Activated T-helper 2 cell treated with anti-CD3 and anti-CD28 coated beads, Interferon-gamma antibody, Interleukin-2, Interleukin-4, amounts not matched to agents 10 μg/mL and 5 μg/mL and 100 μg/mL, durations not matched to agents 14 hours and 24 hours and 36 hours (primary cell): Measurements from ENCODE around the gene USP24. TPM values are rescaled to one million over a fixed set of nuclear protein-coding genes. Genes with fewer than 3 reads are reported as not detected.

ENCODE experiments used
- DNase-seq: peaks from one replicate; pipeline ENCODE4 v3.0.0; 2021; ENCODE audit warnings: low spot score
- H3K27ac Mint-ChIP-seq: one replicate; pipeline ENCODE4 v1.8.0; 2021; ENCODE audit warnings: mixed read lengths
- H3K27me3 Mint-ChIP-seq: one replicate; pipeline ENCODE4 v1.8.0; 2021; ENCODE audit warnings: low read depth, mixed read lengths
- H3K36me3 Mint-ChIP-seq: one replicate; pipeline ENCODE4 v1.8.0; 2021; ENCODE audit warnings: low read depth, mixed read lengths
- H3K4me1 Mint-ChIP-seq: one replicate; pipeline ENCODE4 v1.8.0; 2021; ENCODE audit warnings: low read depth, mixed read lengths
- H3K4me3 Mint-ChIP-seq: one replicate; pipeline ENCODE4 v1.8.0; 2021; ENCODE audit warnings: low read depth, mild to moderate bottlenecking, moderate library complexity, mixed read lengths
- H3K9me3 Mint-ChIP-seq: one replicate; pipeline ENCODE4 v1.8.0; 2021; ENCODE audit warnings: mixed read lengths
- intact Hi-C: fragments of 100-400 bp; cut with micrococcal nuclease; formaldehyde crosslinking; loops from one replicate; pipeline ENCODE4 v1.15.1; 2023
- total RNA-seq: library from RNA; stranded (reverse); gene quantifications from 2 replicates; pipeline ENCODE4 v1.2.3, GENCODE V29; 2022

Gene USP24
- total RNA-seq, 1 donor from 2014 or later, result 42.6 TPM

DNA sequence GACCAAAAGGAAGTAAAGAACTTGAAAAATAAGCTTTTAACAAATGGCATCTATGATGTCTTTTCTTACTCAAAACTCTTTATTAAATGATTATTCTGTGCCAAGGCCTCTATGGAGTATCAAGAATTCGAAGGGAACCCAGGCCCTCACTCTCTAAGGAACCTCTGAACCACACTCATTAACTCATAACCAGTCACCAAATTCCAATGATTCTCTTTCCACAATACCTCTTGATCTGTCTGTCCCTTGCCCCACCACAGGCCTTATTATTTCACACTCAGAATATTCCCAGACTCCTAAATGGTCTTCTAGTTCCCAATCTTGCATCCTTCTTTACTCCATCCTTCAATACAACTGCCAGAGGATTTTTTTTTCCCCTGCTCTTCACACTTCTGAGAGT lies 138.8 kb downstream of the USP24 start:
- intact Hi-C loops, result no loop called here
- H3K4me3 Mint-ChIP-seq, result no peak overlapping the region
- no peaks in the 10 kb centered on the region for H3K9me3 Mint-ChIP-seq
- peaks cover 78% of the 10 kb centered on the region for H3K36me3 Mint-ChIP-seq
- no peak for DNase-seq
- H3K27ac Mint-ChIP-seq, result peak overlapping the region; percentile 8
- H3K27me3 Mint-ChIP-seq, result no peaks in the 10 kb centered on the region
- H3K4me1 Mint-ChIP-seq, result peaks cover 42% of the 10 kb centered on the region

DNA sequence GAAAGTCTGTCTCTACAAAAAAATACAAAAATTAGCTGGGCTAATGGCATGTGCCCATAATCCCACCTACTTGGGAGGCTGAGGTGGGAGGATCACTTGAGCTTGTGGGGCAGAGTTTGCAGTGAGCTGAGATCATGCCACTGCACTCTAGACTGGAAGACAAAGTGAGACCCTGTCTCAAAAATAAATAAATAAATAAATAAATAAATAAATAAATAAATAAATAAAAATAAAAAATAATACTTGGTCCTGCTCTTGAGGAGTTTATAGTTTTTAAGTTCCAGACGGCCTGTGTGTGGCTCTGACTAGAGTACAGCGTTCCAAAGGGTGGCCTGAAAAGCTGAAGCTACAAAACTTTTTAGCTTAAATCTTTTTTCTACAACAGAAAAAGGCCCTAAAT lies 140.7 kb downstream of the USP24 start:
- DNase-seq, result no peak
- H3K4me3 Mint-ChIP-seq, result no peak overlapping the region
- H3K27me3 Mint-ChIP-seq, result no peaks in the 10 kb centered on the region
- H3K36me3 Mint-ChIP-seq, result peaks cover 81% of the 10 kb centered on the region
- H3K9me3 Mint-ChIP-seq, result no peaks in the 10 kb centered on the region
- no peak overlapping the region for H3K27ac Mint-ChIP-seq
- intact Hi-C loops, result no loop called here
- H3K4me1 Mint-ChIP-seq, result peaks cover 42% of the 10 kb centered on the region

GRCh38 chr1:55073187-55073916 lies 141.8 kb downstream of the USP24 start:
- peaks cover 87% of the 10 kb centered on the region for H3K36me3 Mint-ChIP-seq
- peak overlapping the region; percentile 51 for H3K27ac Mint-ChIP-seq
- no peaks in the 10 kb centered on the region for H3K9me3 Mint-ChIP-seq
- DNase-seq, result no peak
- no peaks in the 10 kb centered on the region for H3K27me3 Mint-ChIP-seq
- peaks cover 42% of the 10 kb centered on the region for H3K4me1 Mint-ChIP-seq
- H3K4me3 Mint-ChIP-seq, result no peak overlapping the region
- intact Hi-C loops, result loop anchor here (2.0 kb wide), 3 partner anchors 55 to 203 kb away; no protein-coding TSS in a partner anchor

GRCh38 chr1:55071477-55071876 lies 143.7 kb downstream of the USP24 start:
- intact Hi-C loops, result loop anchor here (1.0 kb wide), 1 partner anchor 267 kb away; no protein-coding TSS in a partner anchor
- H3K4me3 Mint-ChIP-seq, result no peak overlapping the region
- H3K27me3 Mint-ChIP-seq, result no peaks in the 10 kb centered on the region
- peak overlapping the region; percentile 39 for H3K27ac Mint-ChIP-seq
- H3K4me1 Mint-ChIP-seq, result peaks cover 41% of the 10 kb centered on the region
- H3K9me3 Mint-ChIP-seq, result no peaks in the 10 kb centered on the region
- peaks cover 85% of the 10 kb centered on the region for H3K36me3 Mint-ChIP-seq
- DNase-seq, result no peak

DNA sequence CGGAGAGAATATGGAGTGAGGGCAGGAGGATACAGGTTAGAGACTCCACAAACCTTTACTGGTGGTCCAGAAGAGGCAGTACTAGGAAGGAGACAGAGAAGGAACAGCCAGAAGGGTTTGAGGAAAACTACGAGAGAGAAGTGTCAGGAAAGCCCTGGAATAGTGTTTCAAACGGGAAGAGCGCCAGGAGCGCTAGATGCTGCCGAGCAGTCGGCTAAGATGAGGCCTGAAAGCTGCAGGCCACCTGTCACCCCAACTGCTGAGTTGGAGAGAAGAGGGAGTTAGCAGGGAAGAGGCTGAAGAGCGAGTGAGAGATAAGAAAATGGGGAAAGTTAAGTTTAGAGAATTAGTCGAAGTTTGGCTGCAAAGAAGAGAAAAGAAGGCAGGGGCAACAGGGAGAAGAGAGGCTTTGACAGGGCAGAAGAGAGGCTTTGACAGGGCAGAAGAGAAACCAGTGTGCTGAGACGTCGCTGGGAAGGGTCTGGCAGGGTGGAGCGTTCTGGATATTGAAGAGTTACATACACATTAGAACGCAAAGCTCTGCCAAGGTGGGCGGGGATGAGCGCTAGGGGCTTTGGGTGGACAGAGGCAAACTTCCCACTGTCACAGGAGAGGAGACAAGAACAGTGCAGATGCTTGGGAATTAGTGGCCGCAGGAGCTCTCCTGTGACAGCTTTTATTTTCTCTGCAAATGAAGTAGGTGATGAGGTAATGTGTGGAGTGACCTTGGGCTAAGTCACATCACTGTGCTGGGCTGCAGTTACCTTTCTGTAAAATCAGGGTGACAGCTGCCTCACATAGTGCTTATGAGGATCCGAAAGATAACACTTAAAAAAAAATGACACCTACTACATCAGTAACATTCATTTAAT lies 144.6 kb downstream of the USP24 start:
- peaks cover 31% of the 10 kb centered on the region for H3K4me1 Mint-ChIP-seq
- H3K4me3 Mint-ChIP-seq, result no peak overlapping the region
- H3K36me3 Mint-ChIP-seq, result peaks cover 81% of the 10 kb centered on the region
- DNase-seq, result no peak
- intact Hi-C loops, result loop anchor here (1.0 kb wide), 1 partner anchor 268 kb away; no protein-coding TSS in a partner anchor
- no peaks in the 10 kb centered on the region for H3K9me3 Mint-ChIP-seq
- peak overlapping the region; percentile 18 for H3K27ac Mint-ChIP-seq
- no peaks in the 10 kb centered on the region for H3K27me3 Mint-ChIP-seq

DNA sequence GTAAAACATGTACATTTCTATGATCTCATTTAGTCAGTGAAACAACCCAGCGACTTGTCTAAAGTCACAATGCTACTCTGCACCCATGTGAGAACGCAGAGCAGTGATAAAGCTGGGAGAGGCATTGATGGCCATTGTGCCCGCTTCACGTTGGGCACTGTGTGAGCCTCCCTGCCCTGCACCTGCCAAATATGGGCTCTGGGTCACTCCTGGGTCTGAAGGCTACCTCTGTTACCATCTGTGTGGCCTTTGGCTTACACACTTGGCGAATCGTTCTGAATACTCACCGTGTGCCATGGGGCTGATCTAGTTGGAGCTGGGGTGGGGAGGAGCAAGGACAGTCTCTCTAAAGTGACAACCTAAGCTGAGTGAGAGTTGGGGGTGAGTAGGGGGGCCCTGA lies 145.9 kb downstream of the USP24 start:
- H3K9me3 Mint-ChIP-seq, result no peaks in the 10 kb centered on the region
- H3K27me3 Mint-ChIP-seq, result no peaks in the 10 kb centered on the region
- peaks cover 71% of the 10 kb centered on the region for H3K36me3 Mint-ChIP-seq
- no peak for DNase-seq
- H3K4me3 Mint-ChIP-seq, result no peak overlapping the region
- intact Hi-C loops, result no loop called here
- no peak overlapping the region for H3K27ac Mint-ChIP-seq
- H3K4me1 Mint-ChIP-seq, result peaks cover 25% of the 10 kb centered on the region

GRCh38 chr1:55068638-55069037 lies 146.5 kb downstream of the USP24 start:
- H3K27ac Mint-ChIP-seq, result peak overlapping the region; percentile 0
- no peaks in the 10 kb centered on the region for H3K27me3 Mint-ChIP-seq
- intact Hi-C loops, result no loop called here
- H3K4me1 Mint-ChIP-seq, result peaks cover 23% of the 10 kb centered on the region
- H3K4me3 Mint-ChIP-seq, result no peak overlapping the region
- H3K9me3 Mint-ChIP-seq, result no peaks in the 10 kb centered on the region
- H3K36me3 Mint-ChIP-seq, result peaks cover 65% of the 10 kb centered on the region
- DNase-seq, result no peak

- DNase-seq, result no peak
- intact Hi-C loops, result no loop called here
- H3K27ac Mint-ChIP-seq, result no peak overlapping the region
- no peaks in the 10 kb centered on the region for H3K27me3 Mint-ChIP-seq
- peaks cover 59% of the 10 kb centered on the region for H3K36me3 Mint-ChIP-seq
- H3K9me3 Mint-ChIP-seq, result no peaks in the 10 kb centered on the region
- H3K4me3 Mint-ChIP-seq, result no peak overlapping the region
- H3K4me1 Mint-ChIP-seq, result peaks cover 16% of the 10 kb centered on the region
Measured at GRCh38 chr1:55067914-55068313, 147.2 kb downstream of the USP24 start.

GRCh38 chr1:55067022-55067778 lies 148.0 kb downstream of the USP24 start:
- Mint-ChIP-seq H3K27ac (no peak overlapping the region), H3K36me3 (peaks cover 52% of the 10 kb centered on the region), H3K4me1 (peaks cover 10% of the 10 kb centered on the region), H3K9me3 (no peaks in the 10 kb centered on the region), H3K27me3 (no peaks in the 10 kb centered on the region), H3K4me3 (no peak overlapping the region)
- DNase-seq, result no peak
- intact Hi-C loops, result no loop called here

- Mint-ChIP-seq H3K36me3 (peaks cover 37% of the 10 kb centered on the region), H3K27ac (no peak overlapping the region), H3K4me3 (no peak overlapping the region), H3K27me3 (no peaks in the 10 kb centered on the region), H3K4me1 (peaks cover 7% of the 10 kb centered on the region), H3K9me3 (no peaks in the 10 kb centered on the region)
- DNase-seq, result no peak
- intact Hi-C loops, result no loop called here
Measured at GRCh38 chr1:55065648-55066047, 149.5 kb downstream of the USP24 start.

- Mint-ChIP-seq H3K4me3 (no peak overlapping the region), H3K4me1 (peaks cover 14% of the 10 kb centered on the region), H3K27me3 (no peaks in the 10 kb centered on the region), H3K27ac (no peak overlapping the region), H3K9me3 (no peaks in the 10 kb centered on the region), H3K36me3 (peaks cover 29% of the 10 kb centered on the region)
- no peak for DNase-seq
- intact Hi-C loops, result no loop called here
Measured at GRCh38 chr1:55064861-55065263, 150.3 kb downstream of the USP24 start.

GRCh38 chr1:55064071-55064581 lies 151.0 kb downstream of the USP24 start:
- Mint-ChIP-seq H3K36me3 (peaks cover 23% of the 10 kb centered on the region), H3K9me3 (no peaks in the 10 kb centered on the region), H3K27me3 (no peaks in the 10 kb centered on the region), H3K27ac (no peak overlapping the region), H3K4me1 (peaks cover 14% of the 10 kb centered on the region), H3K4me3 (no peak overlapping the region)
- intact Hi-C loops, result no loop called here
- DNase-seq, result no peak
